Endodermal cell (in vitro differentiated cells): ENCODE measurements around the gene GALNT16. TPM values are rescaled to one million over a fixed set of nuclear protein-coding genes. Genes with fewer than 3 reads are reported as not detected.

Experiments
- DNase-seq: peaks from one replicate; pipeline ENCODE4 v3.0.0-alpha.2; 2017
- H3K27ac ChIP-seq: 2 replicates; pipeline ENCODE4 v1.5.1; 2013; ENCODE audit warnings: mild to moderate bottlenecking, low read depth, low read length, moderate library complexity
- H3K27me3 ChIP-seq: 2 replicates; pipeline ENCODE4 v1.6.1; 2013; ENCODE audit warnings: mild to moderate bottlenecking, low read length, moderate library complexity; ENCODE audit not compliant: insufficient read depth, control insufficient read depth, poor library complexity, severe bottlenecking
- H3K36me3 ChIP-seq: 2 replicates; pipeline ENCODE4 v1.7.0; 2013; ENCODE audit warnings: mild to moderate bottlenecking, low read length, moderate library complexity; ENCODE audit not compliant: control insufficient read depth, insufficient read depth
- H3K4me1 ChIP-seq: one replicate; pipeline ENCODE4 v1.7.0; 2013; ENCODE audit warnings: low read length; ENCODE audit not compliant: control insufficient read depth, insufficient read depth
- H3K4me3 ChIP-seq: 2 replicates; pipeline ENCODE4 v1.5.1; 2013; ENCODE audit warnings: mild to moderate bottlenecking, low read length, moderate library complexity
- H3K9ac ChIP-seq: 2 replicates; pipeline ENCODE4 v1.6.1; 2013; ENCODE audit warnings: mild to moderate bottlenecking, low read length, moderate library complexity; ENCODE audit not compliant: poor library complexity, severe bottlenecking; ENCODE audit errors: extremely low read depth
- H3K9me3 ChIP-seq: 2 replicates; pipeline ENCODE4 v1.6.1; 2013; ENCODE audit warnings: mild to moderate bottlenecking, low read length, moderate library complexity; ENCODE audit not compliant: control insufficient read depth
- H3K27ac Mint-ChIP-seq: 2 replicates; pipeline ENCODE4 v1.8.0; 2020; ENCODE audit warnings: mixed read lengths
- H3K27me3 Mint-ChIP-seq: 2 replicates; pipeline ENCODE4 v1.8.0; 2021; ENCODE audit warnings: mild to moderate bottlenecking, mixed read lengths; ENCODE audit not compliant: insufficient read depth
- H3K36me3 Mint-ChIP-seq: 2 replicates; pipeline ENCODE4 v1.8.0; 2020; ENCODE audit warnings: low read depth, mixed read lengths
- H3K4me1 Mint-ChIP-seq: 2 replicates; pipeline ENCODE4 v1.8.0; 2020; ENCODE audit warnings: mixed read lengths
- H3K4me3 Mint-ChIP-seq: 2 replicates; pipeline ENCODE4 v1.8.0; 2020; ENCODE audit warnings: mild to moderate bottlenecking, moderate library complexity, mixed read lengths
- H3K9me3 Mint-ChIP-seq: 2 replicates; pipeline ENCODE4 v1.8.0; 2020; ENCODE audit warnings: mild to moderate bottlenecking, mixed read lengths
- WGBS, 2 experiments: methylation state at CpG; one replicate each; pipeline versions ENCODE4 v1.1.5 to v1.1.7; 2013; ENCODE audit warnings: missing lambda C conversion rate in 2 of 2, mixed read lengths in 1 of 2; ENCODE audit not compliant: insufficient coverage in 1 of 2, insufficient read length in 1 of 2; 5-methylcytosine and 5-hydroxymethylcytosine counted together
- total RNA-seq, 2 donors: library from RNA; stranded (reverse); fragmentation: NEBNext Ultra II Directional in 1 of 2; extraction: Animal tissue kit (Norgen Biotek cat#: 25700) in 1 of 2; gene quantifications; 2 replicates in 1 of 2; 3 replicates in 1 of 2; pipeline ENCODE4 v1.2.1, GENCODE V29; 2021
- TF ChIP-seq, protein P1 (sequence below): fragments of 200-600 bp; sonication (generic); conservative IDR thresholded peaks from 2 replicates; pipeline ENCODE4 v1.5.0; 2021; ENCODE audit warnings: antibody characterized with exemption, mild to moderate bottlenecking

GALNT16 gene
- total RNA-seq, 2 donors from 2014 or later: 2.2 to 8.0 TPM

DNA sequence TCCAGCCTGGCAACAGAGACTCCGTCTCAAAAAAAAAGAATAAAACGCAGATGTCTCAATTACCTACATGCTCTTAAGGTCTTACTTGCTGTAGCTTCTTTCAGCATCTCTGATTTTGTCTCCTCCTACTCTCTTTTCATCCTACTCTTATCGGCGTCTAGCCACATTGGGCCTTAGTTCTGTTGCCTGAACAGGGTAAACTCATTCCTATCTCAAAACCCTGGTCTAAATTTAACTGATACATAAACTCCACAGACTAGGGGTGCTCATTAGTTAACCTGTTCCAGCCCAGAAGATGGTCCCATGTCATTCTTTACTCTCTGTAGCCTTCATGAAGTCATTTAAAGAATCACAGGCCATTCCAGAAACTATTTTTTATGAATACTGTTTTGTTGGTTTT, 35.0 kb upstream of the GALNT16 start:
- Mint-ChIP-seq H3K27ac (no peak overlapping the region), H3K9me3 (no peaks in the 10 kb centered on the region), H3K4me3 (no peak overlapping the region), H3K27me3 (no peaks in the 10 kb centered on the region), H3K4me1 (peaks cover 6% of the 10 kb centered on the region), H3K36me3 (peaks cover 29% of the 10 kb centered on the region)
- H3K4me3 ChIP-seq: no peak overlapping the region
- H3K9ac ChIP-seq: no peak overlapping the region
- TF ChIP-seq, protein P1, sequence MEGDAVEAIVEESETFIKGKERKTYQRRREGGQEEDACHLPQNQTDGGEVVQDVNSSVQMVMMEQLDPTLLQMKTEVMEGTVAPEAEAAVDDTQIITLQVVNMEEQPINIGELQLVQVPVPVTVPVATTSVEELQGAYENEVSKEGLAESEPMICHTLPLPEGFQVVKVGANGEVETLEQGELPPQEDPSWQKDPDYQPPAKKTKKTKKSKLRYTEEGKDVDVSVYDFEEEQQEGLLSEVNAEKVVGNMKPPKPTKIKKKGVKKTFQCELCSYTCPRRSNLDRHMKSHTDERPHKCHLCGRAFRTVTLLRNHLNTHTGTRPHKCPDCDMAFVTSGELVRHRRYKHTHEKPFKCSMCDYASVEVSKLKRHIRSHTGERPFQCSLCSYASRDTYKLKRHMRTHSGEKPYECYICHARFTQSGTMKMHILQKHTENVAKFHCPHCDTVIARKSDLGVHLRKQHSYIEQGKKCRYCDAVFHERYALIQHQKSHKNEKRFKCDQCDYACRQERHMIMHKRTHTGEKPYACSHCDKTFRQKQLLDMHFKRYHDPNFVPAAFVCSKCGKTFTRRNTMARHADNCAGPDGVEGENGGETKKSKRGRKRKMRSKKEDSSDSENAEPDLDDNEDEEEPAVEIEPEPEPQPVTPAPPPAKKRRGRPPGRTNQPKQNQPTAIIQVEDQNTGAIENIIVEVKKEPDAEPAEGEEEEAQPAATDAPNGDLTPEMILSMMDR: no peak
- no peaks in the 10 kb centered on the region for H3K27me3 ChIP-seq
- H3K27ac ChIP-seq: no peak overlapping the region
- WGBS, 2 experiments: 93 to 94% methylated on average over 4 of the region's 4 CpGs
- peaks cover 12% of the 10 kb centered on the region for H3K36me3 ChIP-seq
- H3K4me1 ChIP-seq: no peaks in the 10 kb centered on the region
- no peaks in the 10 kb centered on the region for H3K9me3 ChIP-seq
- DNase-seq: no peak

DNA sequence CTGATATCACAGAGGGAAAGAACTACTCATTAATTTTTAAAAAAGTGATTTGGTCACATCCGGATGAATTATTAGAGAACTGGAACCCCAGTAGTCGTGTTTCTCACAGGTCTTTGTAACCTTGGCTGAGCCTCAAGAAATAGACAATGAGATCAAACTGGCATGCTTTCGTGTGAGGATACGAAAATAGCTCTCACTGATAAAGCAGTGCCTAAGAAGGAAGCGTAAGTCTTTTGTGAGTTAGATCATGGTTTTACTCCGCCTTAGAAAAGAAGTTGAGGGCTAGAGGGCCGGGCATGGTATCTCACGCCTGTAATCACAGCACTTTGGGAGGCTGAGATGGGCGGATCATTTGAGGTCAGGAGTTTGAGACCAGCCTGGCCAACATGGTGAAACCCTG, 33.8 kb upstream of the GALNT16 start:
- H3K4me3 ChIP-seq: no peak overlapping the region
- H3K36me3 Mint-ChIP-seq: peaks cover 32% of the 10 kb centered on the region
- H3K27me3 ChIP-seq: no peaks in the 10 kb centered on the region
- H3K9ac ChIP-seq: no peak overlapping the region
- DNase-seq: no peak
- H3K9me3 Mint-ChIP-seq: no peaks in the 10 kb centered on the region
- H3K27ac Mint-ChIP-seq: no peak overlapping the region
- peaks cover 6% of the 10 kb centered on the region for H3K4me1 Mint-ChIP-seq
- TF ChIP-seq, protein P1: no peak
- peaks cover 12% of the 10 kb centered on the region for H3K36me3 ChIP-seq
- WGBS, 2 experiments: 81 to 83% methylated on average over 8 to 9 of the region's 9 CpGs
- H3K27me3 Mint-ChIP-seq: no peaks in the 10 kb centered on the region
- H3K4me1 ChIP-seq: no peaks in the 10 kb centered on the region
- no peaks in the 10 kb centered on the region for H3K9me3 ChIP-seq
- no peak overlapping the region for H3K4me3 Mint-ChIP-seq
- no peak overlapping the region for H3K27ac ChIP-seq

DNA sequence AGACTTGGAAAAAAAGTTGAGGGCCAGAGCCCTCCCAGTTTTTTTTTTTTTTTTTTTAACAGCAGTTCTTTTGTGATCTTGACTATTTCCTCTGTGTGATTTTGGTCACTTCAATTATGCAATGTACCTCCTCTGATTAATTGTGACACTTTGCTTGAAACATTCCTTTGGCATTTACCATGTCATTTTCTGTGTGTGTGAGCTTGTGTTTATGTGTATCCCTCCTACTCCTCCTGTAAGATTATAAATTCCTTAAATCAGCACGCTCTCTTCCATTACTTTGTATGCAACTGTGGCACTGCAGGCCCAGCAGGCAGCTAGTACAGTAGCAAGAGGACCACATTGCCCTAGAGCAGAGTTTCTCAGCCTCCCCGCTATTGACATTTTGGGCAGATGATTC, 33.2 kb upstream of the GALNT16 start:
- H3K36me3 Mint-ChIP-seq: peaks cover 36% of the 10 kb centered on the region
- H3K9ac ChIP-seq: no peak overlapping the region
- no peak for DNase-seq
- H3K36me3 ChIP-seq: peaks cover 13% of the 10 kb centered on the region
- H3K4me1 Mint-ChIP-seq: peaks cover 6% of the 10 kb centered on the region
- H3K27ac Mint-ChIP-seq: no peak overlapping the region
- H3K9me3 Mint-ChIP-seq: no peaks in the 10 kb centered on the region
- H3K27ac ChIP-seq: no peak overlapping the region
- H3K9me3 ChIP-seq: no peaks in the 10 kb centered on the region
- no peaks in the 10 kb centered on the region for H3K27me3 Mint-ChIP-seq
- no peaks in the 10 kb centered on the region for H3K27me3 ChIP-seq
- no peak overlapping the region for H3K4me3 ChIP-seq
- no peak overlapping the region for H3K4me3 Mint-ChIP-seq
- H3K4me1 ChIP-seq: no peaks in the 10 kb centered on the region
- 96% methylated on average over 2 of the region's 2 CpGs; no CpG with 5 or more reads in 1 of the 2 experiments for WGBS, 2 experiments
- TF ChIP-seq, protein P1: no peak
